Colon (tissue), 2 donors: Measurements from ENCODE around the gene HDGFL3.
"Not testable (repeated sequence)": the region's sequence is repeated elsewhere in the genome, so short reads cannot be mapped to it uniquely, and the experiment has no call there.

Source experiments
- FAIRE-seq: peaks from 2 replicates; lab custom pipeline; 2012; peaks lifted over from hg19 to GRCh38; lab: Jason Lieb, UNC
- donor health status: control.
- donor health status: control.

The HDGFL3 gene

DNA sequence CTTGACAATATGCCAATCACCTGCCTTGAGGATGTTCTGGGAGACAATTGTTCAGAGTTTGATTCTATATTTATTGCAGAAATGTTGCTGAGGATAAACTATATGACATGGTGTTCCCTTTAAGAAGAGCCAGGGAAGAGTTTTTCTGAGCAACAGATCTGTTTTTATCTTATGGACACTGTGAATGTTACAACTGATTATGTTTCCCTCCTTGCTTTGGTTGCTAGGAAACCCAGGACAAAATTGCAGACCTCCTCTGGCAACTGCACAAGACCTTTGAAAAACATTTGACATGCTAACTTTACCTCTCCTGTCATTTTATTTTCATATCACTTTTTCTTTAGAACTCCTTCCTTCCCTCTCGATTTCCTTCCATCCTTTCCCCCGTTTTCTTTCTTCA, 108.3 kb downstream of the HDGFL3 start:
- no peak for FAIRE-seq

DNA sequence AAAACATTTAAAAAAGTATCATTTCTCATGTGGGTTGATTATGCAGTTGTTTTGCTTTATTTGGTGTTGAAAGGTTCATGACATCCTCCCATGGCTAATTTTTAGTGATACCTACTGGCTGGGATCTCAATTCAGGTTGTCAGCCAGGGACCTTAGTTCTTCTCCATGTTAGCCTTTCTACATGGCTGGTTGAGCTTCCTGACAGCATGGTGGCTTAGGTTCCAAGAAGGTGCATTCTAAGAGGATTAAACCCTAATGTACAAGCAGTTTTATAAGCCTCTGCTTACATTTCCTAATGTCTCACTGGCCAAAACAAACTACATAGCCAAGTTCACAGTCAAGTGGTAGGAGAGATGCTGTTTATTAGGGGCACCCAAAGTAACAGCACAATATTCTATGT, 109.5 kb downstream of the HDGFL3 start:
- FAIRE-seq = no peak

DNA sequence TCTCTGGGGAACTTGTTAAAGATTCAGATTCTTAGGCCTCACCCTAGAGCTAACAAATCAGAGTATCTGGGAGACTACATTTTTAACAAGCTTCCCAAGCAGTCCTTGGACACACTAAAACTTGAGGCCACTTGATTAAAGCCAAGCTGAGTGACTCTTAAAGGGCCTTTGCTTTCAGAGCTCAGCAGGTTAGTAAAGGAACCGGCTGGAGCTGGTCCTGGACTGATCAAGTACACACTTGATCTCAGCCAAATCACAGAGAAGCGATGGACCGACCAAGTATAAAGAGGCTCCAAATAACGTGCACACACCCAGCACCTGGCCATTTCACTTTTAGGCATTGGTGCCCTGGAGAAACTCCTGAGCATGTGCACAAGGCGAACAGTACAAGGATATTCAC, 113.0 kb downstream of the HDGFL3 start:
- FAIRE-seq = no peak

DNA sequence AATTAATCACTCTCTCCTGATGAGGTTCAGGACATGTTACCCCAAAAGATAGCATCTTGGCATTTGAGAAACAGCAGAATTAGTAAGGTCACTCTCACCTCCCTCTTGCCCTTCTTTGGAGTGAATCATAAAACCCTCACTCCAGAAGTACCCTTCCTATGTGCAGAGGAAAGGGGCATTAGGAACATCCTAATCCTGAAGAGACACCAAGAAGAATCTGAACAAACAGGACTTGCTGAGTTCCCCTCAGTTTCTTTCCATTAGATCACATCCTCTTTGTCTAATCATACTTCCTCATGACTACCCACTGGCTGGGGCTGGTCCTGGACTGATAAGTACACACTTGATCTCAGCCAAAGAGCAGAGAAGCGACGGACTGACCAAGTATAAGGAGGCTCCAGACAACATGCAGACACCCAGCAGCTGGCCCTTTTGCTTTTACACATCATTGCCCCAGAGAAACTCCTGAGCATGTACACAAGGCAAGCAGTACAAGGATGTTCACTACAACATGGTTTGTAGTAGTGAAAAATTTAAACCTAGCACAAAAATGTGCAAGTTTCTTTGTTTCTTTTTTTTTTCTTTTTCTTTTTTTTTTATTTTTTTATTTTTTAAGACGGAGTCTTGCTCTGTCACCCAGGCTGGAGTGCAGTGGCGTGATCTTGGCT, 115.2 kb downstream of the HDGFL3 start:
- FAIRE-seq = no peak

DNA sequence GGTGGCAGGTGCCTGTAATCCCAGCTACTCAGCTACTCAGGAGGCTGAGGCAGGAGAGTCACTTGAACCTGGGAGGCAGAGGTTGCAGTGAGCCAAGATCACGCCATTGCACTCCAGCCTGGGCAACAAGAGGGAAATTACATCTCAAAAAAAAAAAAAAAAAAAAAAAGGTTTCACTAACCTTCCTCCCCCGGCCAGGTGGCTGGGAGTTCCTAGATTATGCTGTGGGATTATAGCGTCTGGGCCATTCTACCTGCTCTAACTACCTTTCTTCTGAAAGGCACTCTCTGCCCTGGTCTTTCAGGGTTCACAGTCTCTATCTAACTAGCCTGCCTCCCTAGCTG, 115.7 kb downstream of the HDGFL3 start:
- not testable (repeated sequence) for FAIRE-seq

DNA sequence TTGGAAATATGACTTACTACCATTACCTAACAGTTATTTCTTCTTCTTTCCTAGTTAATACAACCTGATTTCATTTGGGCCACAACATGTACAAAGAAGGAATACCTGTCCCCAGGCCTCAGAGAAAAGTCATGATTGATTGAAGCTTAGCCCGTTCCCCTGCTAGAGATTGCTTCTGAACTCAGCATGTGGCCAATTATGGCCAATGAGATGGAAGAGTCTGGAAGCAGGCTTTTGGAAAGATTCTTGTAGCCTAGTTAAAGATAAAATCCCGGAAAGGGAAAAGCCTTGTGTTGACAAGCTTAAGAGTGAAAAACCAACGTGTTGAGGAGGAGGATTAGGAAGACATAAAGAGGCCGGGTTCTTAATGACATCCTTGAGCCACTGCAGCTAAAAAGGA, 117.2 kb downstream of the HDGFL3 start:
- FAIRE-seq = no peak

DNA sequence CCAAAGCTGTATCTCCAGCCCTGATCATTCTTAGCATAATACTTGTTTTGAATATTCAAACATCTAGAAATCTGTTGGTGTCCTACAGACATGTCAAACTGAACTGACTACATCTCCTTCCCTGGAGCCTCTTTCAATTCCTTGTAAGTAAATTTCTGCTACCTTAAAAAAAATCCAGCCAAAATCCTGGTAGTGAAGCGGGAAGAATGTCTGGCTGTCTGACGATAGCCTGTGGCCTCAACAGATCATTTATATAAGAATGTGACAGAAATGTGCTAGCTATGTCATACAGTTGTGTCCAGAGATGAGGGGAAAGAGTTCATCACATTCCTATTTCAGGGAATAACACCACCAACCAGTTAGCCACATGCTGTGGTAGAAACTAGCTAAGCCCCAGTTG, 118.7 kb downstream of the HDGFL3 start:
- no peak for FAIRE-seq

DNA sequence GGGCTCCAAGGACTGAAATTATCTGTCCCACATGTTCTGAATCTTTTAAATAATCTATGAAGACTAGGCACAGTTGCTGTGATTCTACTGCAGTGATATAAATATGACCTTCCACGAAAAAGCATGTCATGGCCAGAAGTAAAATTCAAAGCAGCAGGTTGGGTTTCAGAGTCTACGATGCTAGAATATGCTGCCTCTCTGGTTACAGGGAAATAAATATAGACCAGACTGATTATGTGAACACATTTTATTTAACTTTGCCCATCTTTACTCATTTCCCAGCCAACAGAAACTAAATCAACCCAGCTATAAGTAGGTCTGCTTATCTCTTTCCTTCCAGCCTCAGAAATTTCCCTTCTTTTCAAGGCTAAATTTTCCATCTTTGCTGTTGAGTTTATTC, 120.0 kb downstream of the HDGFL3 start:
- FAIRE-seq = no peak

DNA sequence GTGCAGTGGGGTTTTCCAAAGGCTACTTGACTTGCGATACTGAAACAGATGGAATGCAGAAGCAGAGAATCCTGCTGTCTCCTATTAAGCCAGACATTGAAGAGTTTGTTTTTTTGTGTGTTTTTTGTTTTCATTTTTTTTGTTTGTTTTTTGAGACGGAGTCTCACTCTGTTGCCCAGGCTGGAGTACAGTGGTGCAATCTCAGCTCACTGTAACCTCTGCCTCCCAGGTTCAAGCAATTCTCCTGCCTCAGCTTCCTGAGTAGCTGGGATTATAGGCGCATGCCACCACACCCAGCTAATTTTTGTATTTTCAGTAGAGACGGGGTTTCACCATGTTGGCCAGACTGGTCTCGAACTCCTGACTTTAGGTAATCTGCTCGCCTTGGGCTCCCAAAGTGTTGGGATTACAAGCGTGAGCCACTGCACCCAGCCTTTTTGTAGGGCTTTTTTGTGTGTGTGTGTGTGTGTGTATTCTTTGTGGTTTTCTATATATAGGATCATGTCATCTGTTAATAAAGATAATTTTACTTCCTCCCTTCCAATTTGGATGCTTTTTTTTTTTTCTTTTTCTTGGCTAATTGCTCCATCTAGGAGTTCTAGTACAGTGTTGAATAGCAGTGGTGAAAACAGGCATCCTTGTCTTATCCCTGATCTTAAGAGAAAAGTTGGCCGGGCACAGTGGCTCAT, 121.6 kb downstream of the HDGFL3 start:
- FAIRE-seq = not testable (repeated sequence)

DNA sequence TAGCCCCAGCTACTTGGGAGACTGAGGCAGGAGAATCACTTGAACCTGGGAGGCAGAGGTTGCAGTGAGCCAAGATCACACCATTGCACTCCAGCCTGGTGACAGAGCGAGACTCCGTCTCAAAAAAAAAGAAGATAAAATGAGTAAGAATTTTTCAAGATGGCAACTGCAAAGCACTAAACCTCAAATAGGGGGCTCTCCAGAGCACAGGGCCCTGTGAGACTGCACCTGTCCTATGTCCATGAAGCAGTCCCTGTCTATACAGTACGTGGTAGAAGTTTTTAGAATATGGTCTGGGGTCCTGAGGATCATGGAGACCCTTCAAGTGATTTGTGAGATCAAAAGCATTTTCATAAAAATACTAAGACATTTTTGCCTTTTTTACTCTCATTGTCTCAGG, 122.2 kb downstream of the HDGFL3 start:
- not testable (repeated sequence) for FAIRE-seq

DNA sequence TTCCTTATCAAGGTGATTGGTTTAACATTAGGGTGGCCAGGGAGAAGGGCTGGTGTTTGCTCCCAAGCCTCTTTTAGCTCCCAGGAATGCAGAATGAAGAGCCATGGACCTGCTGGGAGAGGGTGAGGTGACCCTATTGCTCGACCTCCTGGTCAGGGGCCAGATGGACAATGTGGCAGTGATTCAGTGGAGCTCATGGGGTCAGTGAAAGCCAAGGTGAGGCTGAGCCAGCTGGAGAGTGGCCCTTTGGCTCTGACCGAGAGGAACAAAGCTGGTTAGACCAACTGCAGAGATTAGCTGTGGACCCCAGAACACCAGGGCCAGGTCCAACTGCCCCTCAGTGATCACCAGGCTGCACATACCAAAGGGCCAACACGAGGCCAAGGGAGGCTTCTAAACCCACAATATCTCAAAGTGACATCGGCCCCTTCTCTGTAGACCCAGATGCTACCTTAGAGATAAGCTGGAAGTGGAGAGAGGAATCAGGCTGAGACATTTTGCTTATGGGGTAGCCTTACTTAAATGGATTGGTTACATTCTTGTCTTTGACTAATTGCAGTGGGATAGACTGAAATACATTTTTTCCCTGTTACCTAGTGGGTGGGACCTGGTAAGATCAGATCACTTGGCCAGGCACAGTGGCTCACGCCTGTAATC, 124.8 kb downstream of the HDGFL3 start:
- no peak for FAIRE-seq

DNA sequence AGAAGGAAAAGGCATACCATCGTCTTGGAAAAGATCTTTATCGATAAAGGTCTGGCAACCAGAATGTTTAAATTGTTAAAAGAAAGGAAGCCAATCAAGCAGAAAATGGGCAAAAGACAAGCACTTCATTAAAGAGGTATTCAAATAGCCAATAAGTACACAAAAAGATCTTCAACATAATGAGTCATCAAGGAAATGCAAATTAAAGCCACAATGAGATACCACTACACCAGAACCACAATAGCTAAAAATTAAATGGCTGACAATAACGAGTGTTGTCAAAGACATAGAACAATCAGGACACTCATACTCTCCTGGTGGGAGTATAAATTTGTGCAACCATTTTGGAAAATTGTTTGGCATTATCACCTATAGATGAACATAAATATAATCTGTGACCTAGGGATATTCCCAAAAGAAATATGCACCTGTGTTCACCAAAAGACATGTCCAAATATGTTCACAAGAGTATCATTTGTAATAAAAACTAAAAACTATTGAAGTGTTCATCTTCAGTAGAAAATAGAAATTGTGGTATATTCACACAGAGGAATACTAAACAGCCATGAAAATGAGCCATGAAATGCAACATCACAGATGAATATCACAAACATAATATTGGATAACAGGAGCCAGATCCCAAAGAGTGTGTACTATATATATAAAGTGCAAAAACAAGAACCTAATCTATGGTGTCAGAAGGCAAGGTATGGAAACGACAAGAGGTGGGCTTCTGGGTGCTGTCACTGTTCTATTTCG, 126.2 kb downstream of the HDGFL3 start:
- FAIRE-seq = no peak

DNA sequence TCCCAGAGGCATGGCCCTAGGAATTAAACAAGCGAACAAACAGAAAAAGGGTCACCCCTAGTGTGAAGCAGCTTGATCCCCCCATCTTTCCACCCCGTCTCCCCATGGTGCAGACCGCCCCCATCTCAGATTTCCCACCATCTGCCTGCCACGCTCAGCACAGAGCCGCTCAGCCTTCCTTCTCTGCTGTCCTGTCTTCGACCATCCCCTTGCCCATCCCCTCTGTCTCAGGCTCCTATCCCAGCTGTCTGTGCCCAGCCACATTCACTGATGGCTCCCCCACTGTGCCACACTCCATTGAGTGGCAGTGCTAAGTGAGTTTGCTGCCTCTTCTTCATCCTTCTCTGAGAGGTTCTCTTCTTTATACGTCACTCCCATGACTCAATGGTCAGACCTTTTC, 128.9 kb downstream of the HDGFL3 start:
- no peak for FAIRE-seq
